Activated T-cell treated with anti-CD3 and anti-CD28 coated beads, Interleukin-2, amount 50 U/mL, for 4 hours (primary cell): Measurements from ENCODE around the gene KIAA0825. TPM values are rescaled to one million over a fixed set of nuclear protein-coding genes. Genes with fewer than 3 reads are reported as not detected.
"Not testable (repeated sequence)": the region's sequence is repeated elsewhere in the genome, so short reads cannot be mapped to it uniquely, and the experiment has no call there.

ENCODE experiments used
- ATAC-seq, 2 donors: fragments of 200-7000 bp; cut with Tn5 transposase; one replicate each; pipeline ENCODE4 v1.10.0; 2021
- DNase-seq: peaks from one replicate; pipeline ENCODE4 v3.0.0-alpha.2; 2020
- H3K27me3 Mint-ChIP-seq: one replicate; pipeline ENCODE4 v1.8.0; 2021; ENCODE audit warnings: low read depth, mixed read lengths
- H3K36me3 Mint-ChIP-seq: one replicate; pipeline ENCODE4 v1.8.0; 2022; ENCODE audit warnings: mixed read lengths; ENCODE audit not compliant: insufficient read depth
- H3K4me1 Mint-ChIP-seq: one replicate; pipeline ENCODE4 v1.8.0; 2021; ENCODE audit warnings: low read depth, mixed read lengths
- H3K4me3 Mint-ChIP-seq: one replicate; pipeline ENCODE4 v1.8.0; 2021; ENCODE audit warnings: mild to moderate bottlenecking, moderate library complexity, mixed read lengths
- H3K9me3 Mint-ChIP-seq: one replicate; pipeline ENCODE4 v1.8.0; 2021; ENCODE audit warnings: mixed read lengths
- total RNA-seq, 3 donors: library from RNA; stranded (reverse); gene quantifications; one replicate each; pipeline ENCODE4 v1.2.1, GENCODE V29; 2021

Gene KIAA0825
- total RNA-seq, 3 donors from 2014 or later, result 0.33 to 0.38 (median 0.34) TPM

GRCh38 chr5:94209272-94209671 is 409.1 kb downstream of the KIAA0825 start:
- Mint-ChIP-seq H3K9me3 (no peaks in the 10 kb centered on the region), H3K4me3 (no peak overlapping the region), H3K36me3 (no peaks in the 10 kb centered on the region), H3K4me1 (no peaks in the 10 kb centered on the region), H3K27me3 (peaks cover 2% of the 10 kb centered on the region)
- ATAC-seq (no peak), DNase-seq (no peak)

DNA sequence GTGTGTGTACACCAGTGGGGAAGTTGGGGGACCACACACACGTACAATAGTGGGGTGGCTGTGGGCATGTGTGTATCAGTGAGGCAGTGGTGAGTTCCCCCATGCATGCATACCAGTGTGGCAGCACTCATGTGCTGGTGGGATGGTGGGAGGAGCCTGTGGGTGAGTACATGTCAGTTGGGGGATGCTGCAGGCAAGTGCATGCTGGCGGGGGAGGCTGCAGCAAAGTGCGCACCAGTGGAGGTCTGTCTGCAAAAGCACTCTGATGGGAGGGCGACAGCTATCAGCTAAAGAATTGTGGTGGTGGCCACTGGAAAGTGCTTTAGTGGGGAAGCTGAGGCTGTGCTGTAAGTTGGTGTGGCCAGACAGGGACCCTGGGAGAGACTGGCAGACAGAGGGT is 418.8 kb downstream of the KIAA0825 start:
- Mint-ChIP-seq H3K27me3 (peaks cover 2% of the 10 kb centered on the region), H3K36me3 (no peaks in the 10 kb centered on the region), H3K9me3 (no peaks in the 10 kb centered on the region), H3K4me1 (no peaks in the 10 kb centered on the region), H3K4me3 (no peak overlapping the region)
- no peak for ATAC-seq
- no peak for DNase-seq

- H3K9me3 Mint-ChIP-seq, result no peaks in the 10 kb centered on the region
- H3K27me3 Mint-ChIP-seq, result peaks cover 2% of the 10 kb centered on the region
- no peak for ATAC-seq
Observed at GRCh38 chr5:94197970-94198369, 420.4 kb downstream of the KIAA0825 start.

GRCh38 chr5:94196953-94197352 is 421.5 kb downstream of the KIAA0825 start:
- H3K27me3 Mint-ChIP-seq, result peaks cover 5% of the 10 kb centered on the region
- H3K36me3 Mint-ChIP-seq, result no peaks in the 10 kb centered on the region
- DNase-seq (no peak), ATAC-seq (no peak)
- H3K4me1 Mint-ChIP-seq, result no peaks in the 10 kb centered on the region
- no peak overlapping the region for H3K4me3 Mint-ChIP-seq
- no peaks in the 10 kb centered on the region for H3K9me3 Mint-ChIP-seq

More at GRCh38 chr5:94197970-94198369, 420.4 kb downstream of the KIAA0825 start:
- no peaks in the 10 kb centered on the region for H3K4me1 Mint-ChIP-seq
- no peak for DNase-seq
- no peaks in the 10 kb centered on the region for H3K36me3 Mint-ChIP-seq
- H3K4me3 Mint-ChIP-seq, result no peak overlapping the region

DNA sequence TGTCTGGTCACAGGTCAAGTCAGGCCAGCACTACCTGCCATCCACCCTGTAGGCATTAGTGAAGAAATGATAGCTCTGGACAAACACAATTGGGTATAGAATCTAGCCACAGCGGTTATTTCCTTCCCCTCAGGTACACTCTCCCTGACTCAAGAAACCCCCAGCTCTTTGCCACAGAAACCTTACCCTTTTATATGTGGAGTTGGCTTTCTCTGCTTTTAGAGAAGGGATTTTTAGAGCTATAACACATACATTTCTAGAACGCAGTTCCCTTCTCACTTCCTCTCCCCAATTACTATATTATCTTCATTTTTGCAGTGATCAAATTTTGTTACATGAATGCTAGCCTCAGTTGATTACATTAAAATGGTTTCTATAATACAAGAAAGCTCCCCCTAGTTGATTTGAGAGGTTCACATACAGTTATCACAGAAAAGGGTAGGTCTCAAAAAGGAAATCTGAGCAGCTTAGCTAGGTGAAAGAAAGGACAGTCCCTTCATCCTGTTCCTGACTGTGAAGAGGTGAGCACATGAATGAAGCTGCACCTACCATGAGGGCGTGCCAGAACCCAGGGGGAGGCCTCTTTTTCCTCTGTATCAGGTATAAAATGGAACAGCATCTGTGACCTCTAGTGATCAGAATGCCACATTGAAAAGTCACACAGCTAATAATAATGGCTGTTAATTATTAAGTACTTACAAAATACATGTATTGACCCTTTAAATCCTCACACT is 425.6 kb downstream of the KIAA0825 start:
- Mint-ChIP-seq H3K27me3 (peaks cover 3% of the 10 kb centered on the region), H3K4me1 (no peaks in the 10 kb centered on the region), H3K36me3 (no peaks in the 10 kb centered on the region), H3K9me3 (no peaks in the 10 kb centered on the region), H3K4me3 (no peak overlapping the region)
- no peak for ATAC-seq
- DNase-seq, result no peak

- DNase-seq, result no peak
- H3K27me3 Mint-ChIP-seq, result peaks cover 9% of the 10 kb centered on the region
- H3K4me1 Mint-ChIP-seq, result no peaks in the 10 kb centered on the region
- no peak for ATAC-seq
- H3K36me3 Mint-ChIP-seq, result no peaks in the 10 kb centered on the region
- no peaks in the 10 kb centered on the region for H3K9me3 Mint-ChIP-seq
- H3K4me3 Mint-ChIP-seq, result no peak overlapping the region
Observed at GRCh38 chr5:94191604-94192003, 426.8 kb downstream of the KIAA0825 start.

DNA sequence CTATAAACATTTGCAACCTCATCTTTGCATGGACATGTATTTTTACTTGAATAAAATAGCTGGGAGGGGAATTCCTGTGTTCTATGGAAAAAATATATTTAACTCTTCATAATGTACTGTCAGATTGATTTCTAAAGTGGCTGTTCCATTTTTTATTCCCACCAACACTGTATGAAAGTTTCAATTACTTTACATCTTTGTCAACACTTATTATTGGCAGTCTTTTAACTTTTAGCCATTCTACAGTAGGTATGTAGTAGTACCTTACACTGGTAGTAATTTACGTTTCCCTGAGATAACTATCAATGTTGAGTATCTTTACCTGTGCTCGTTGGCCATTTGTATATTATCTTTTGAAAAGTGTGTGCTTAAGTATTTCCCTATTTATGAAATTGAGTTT is 429.7 kb downstream of the KIAA0825 start:
- H3K4me1 Mint-ChIP-seq, result no peaks in the 10 kb centered on the region
- H3K4me3 Mint-ChIP-seq, result no peak overlapping the region
- ATAC-seq (no peak), DNase-seq (no peak)
- no peaks in the 10 kb centered on the region for H3K36me3 Mint-ChIP-seq
- H3K9me3 Mint-ChIP-seq, result no peaks in the 10 kb centered on the region
- peaks cover 9% of the 10 kb centered on the region for H3K27me3 Mint-ChIP-seq

DNA sequence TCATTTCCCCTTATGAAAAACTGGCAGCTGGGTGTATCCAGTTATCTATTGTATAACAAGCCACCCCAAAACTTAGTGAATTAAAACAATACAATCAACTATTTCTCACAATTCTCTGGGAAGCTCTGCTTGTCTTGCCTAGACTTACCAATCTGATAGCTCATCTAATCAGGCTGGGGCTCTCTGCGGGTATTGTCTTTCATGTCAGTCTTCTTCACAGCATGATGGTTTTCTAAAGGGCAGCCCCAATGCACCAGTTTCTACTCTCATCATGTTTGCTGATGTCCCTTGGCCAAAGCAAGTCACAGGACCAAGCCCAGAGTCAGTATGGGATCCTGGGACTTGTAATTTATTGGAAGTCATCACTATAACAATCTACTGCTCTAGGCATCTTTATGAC is 433.5 kb downstream of the KIAA0825 start:
- peaks cover 6% of the 10 kb centered on the region for H3K27me3 Mint-ChIP-seq
- DNase-seq (no peak), ATAC-seq (no peak)
- H3K4me1 Mint-ChIP-seq, result no peaks in the 10 kb centered on the region
- H3K4me3 Mint-ChIP-seq, result no peak overlapping the region
- no peaks in the 10 kb centered on the region for H3K36me3 Mint-ChIP-seq
- H3K9me3 Mint-ChIP-seq, result no peaks in the 10 kb centered on the region

GRCh38 chr5:94181895-94182294 is 436.5 kb downstream of the KIAA0825 start:
- ATAC-seq, result no peak
- no peaks in the 10 kb centered on the region for H3K4me1 Mint-ChIP-seq
- H3K4me3 Mint-ChIP-seq, result no peak overlapping the region
- DNase-seq, result no peak
- H3K27me3 Mint-ChIP-seq, result peaks cover 4% of the 10 kb centered on the region
- no peaks in the 10 kb centered on the region for H3K36me3 Mint-ChIP-seq
- H3K9me3 Mint-ChIP-seq, result no peaks in the 10 kb centered on the region

DNA sequence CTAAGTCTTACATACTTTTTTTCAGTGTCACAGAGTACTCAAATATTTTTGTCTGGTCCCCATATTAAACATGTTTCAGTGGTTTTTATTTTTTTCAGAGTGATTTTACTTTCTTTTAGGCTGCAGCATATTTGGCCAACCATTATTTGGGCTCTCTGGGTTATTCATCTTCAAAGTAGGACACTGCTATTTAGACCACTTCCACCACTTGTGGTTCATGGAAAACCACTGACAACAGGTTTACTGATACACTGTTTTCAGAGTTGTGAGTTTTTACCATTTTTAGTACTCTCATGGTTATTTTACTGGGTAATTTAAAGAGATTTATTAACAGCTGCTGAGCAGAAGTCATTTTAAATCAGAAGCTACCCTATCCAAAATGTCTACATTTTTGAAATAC is 437.6 kb downstream of the KIAA0825 start:
- DNase-seq (no peak), ATAC-seq (no peak)
- H3K4me1 Mint-ChIP-seq, result no peaks in the 10 kb centered on the region
- H3K36me3 Mint-ChIP-seq, result no peaks in the 10 kb centered on the region
- H3K27me3 Mint-ChIP-seq, result no peaks in the 10 kb centered on the region
- H3K4me3 Mint-ChIP-seq, result no peak overlapping the region
- no peaks in the 10 kb centered on the region for H3K9me3 Mint-ChIP-seq

DNA sequence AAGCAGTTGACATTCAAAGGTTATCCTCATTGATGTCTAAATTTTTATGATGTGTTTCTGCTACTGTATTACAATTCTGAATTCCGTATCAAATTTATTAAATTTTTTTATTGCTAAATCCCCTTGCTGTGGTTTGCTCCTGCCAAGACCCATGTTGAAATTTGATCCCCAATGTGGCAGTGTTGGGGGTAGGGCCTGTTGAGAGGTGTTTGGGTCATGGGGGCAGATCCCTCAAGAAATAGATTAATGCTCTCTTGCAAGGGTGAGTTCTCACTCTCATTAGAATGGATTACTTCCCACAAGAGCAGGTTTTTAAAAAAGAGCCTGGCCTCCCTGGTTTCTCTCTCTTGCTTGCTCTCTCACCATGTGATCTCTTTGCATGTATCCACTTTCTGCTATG is 442.5 kb downstream of the KIAA0825 start:
- no peak for DNase-seq
- no peaks in the 10 kb centered on the region for H3K36me3 Mint-ChIP-seq
- no peak for ATAC-seq
- peaks cover 4% of the 10 kb centered on the region for H3K9me3 Mint-ChIP-seq
- H3K27me3 Mint-ChIP-seq, result no peaks in the 10 kb centered on the region
- H3K4me1 Mint-ChIP-seq, result no peaks in the 10 kb centered on the region
- H3K4me3 Mint-ChIP-seq, result no peak overlapping the region

GRCh38 chr5:94174748-94175411 is 443.5 kb downstream of the KIAA0825 start:
- H3K9me3 Mint-ChIP-seq, result peaks cover 4% of the 10 kb centered on the region
- ATAC-seq, result no peak
- H3K4me3 Mint-ChIP-seq, result no peak overlapping the region
- DNase-seq, result no peak
- no peaks in the 10 kb centered on the region for H3K4me1 Mint-ChIP-seq
- no peaks in the 10 kb centered on the region for H3K36me3 Mint-ChIP-seq
- no peaks in the 10 kb centered on the region for H3K27me3 Mint-ChIP-seq

DNA sequence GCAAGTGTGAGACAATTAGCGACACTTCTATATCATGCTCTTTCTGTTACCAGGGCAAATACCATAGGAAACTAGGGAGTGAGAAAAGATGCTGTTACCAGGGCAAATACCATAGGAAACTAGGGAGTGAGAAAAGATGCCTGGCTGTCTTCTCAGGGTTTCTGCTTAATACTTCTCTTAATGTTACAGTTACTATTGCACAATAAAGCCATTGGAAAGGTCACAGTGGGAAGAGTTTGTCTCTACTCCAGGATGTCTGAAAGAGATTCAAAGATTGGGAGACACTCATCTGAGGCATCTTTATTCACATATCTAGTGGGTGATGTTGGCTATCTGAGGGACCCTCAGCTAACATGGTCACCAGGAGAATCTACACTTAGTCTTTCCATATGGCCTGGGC is 445.3 kb downstream of the KIAA0825 start:
- H3K27me3 Mint-ChIP-seq, result no peaks in the 10 kb centered on the region
- ATAC-seq (no peak), DNase-seq (no peak)
- no peak overlapping the region for H3K4me3 Mint-ChIP-seq
- no peaks in the 10 kb centered on the region for H3K36me3 Mint-ChIP-seq
- peaks cover 4% of the 10 kb centered on the region for H3K9me3 Mint-ChIP-seq
- H3K4me1 Mint-ChIP-seq, result no peaks in the 10 kb centered on the region

- H3K27me3 Mint-ChIP-seq, ATAC-seq, H3K4me1 Mint-ChIP-seq, H3K4me3 Mint-ChIP-seq, H3K9me3 Mint-ChIP-seq, DNase-seq, H3K36me3 Mint-ChIP-seq: not testable (repeated sequence)
Observed at GRCh38 chr5:94171070-94171469, 447.3 kb downstream of the KIAA0825 start.

- DNase-seq, H3K4me1 Mint-ChIP-seq, ATAC-seq, H3K27me3 Mint-ChIP-seq, H3K9me3 Mint-ChIP-seq, H3K36me3 Mint-ChIP-seq, H3K4me3 Mint-ChIP-seq: not testable (repeated sequence)
Observed at GRCh38 chr5:94170158-94170557, 448.2 kb downstream of the KIAA0825 start.
